Natural killer cell (primary cell): ENCODE results near the gene ZNF541. TPM values are rescaled to one million over a fixed set of nuclear protein-coding genes. Genes with fewer than 3 reads are reported as not detected.
"Not testable (repeated sequence)": the region's sequence is repeated elsewhere in the genome, so short reads cannot be mapped to it uniquely, and the experiment has no call there.

Experiments used
- ATAC-seq, 3 donors: fragments of 150-1000 bp in 2 of 3; fragments of 200-7000 bp in 1 of 3; cut with Tn5 transposase; 1 replicate in 1 of 3; 2 replicates in 2 of 3; pipeline ENCODE4 v1.10.0; 2021; ENCODE audit warnings: mild to moderate bottlenecking in 2 of 3, moderate library complexity in 2 of 3
- DNase-seq, 2 donors: peaks; one replicate each; pipeline versions ENCODE4 v3.0.0 to v3.0.0-alpha.2; 2013 to 2021; ENCODE audit warnings: mixed read lengths in 1 of 2
- H3K27ac ChIP-seq: one replicate; pipeline ENCODE4 v1.5.1; 2013; ENCODE audit warnings: mild to moderate bottlenecking, low read length
- H3K27me3 ChIP-seq: one replicate; pipeline ENCODE4 v1.6.1; 2013; ENCODE audit warnings: low read length; ENCODE audit not compliant: control insufficient read depth, insufficient read depth
- H3K36me3 ChIP-seq: one replicate; pipeline ENCODE4 v1.6.1; 2013; ENCODE audit warnings: low read length; ENCODE audit not compliant: control insufficient read depth, insufficient read depth
- H3K4me1 ChIP-seq: one replicate; pipeline ENCODE4 v1.6.1; 2013; ENCODE audit warnings: low read length; ENCODE audit not compliant: control insufficient read depth, insufficient read depth
- H3K4me3 ChIP-seq: one replicate; pipeline ENCODE4 v1.5.1; 2013; ENCODE audit warnings: low read length
- H3K9me3 ChIP-seq: one replicate; pipeline ENCODE4 v1.6.1; 2013; ENCODE audit warnings: low read length; ENCODE audit not compliant: control insufficient read depth, insufficient read depth
- H3K27ac Mint-ChIP-seq, 2 donors: one replicate each; pipeline ENCODE4 v1.8.0; 2022; ENCODE audit warnings: mild to moderate bottlenecking in 2 of 2, mixed read lengths in 2 of 2, moderate library complexity in 1 of 2
- H3K27me3 Mint-ChIP-seq, 2 donors: one replicate each; pipeline ENCODE4 v1.8.0; 2022; ENCODE audit warnings: low read depth in 2 of 2, mixed read lengths in 2 of 2
- H3K36me3 Mint-ChIP-seq: one replicate; pipeline ENCODE4 v1.8.0; 2022; ENCODE audit warnings: mixed read lengths
- H3K4me1 Mint-ChIP-seq, 2 donors: one replicate each; pipeline ENCODE4 v1.8.0; 2022; ENCODE audit warnings: mixed read lengths in 2 of 2
- H3K4me3 Mint-ChIP-seq: one replicate; pipeline ENCODE4 v1.8.0; 2022; ENCODE audit warnings: mild to moderate bottlenecking, moderate library complexity, mixed read lengths
- H3K9me3 Mint-ChIP-seq, 2 donors: one replicate each; pipeline ENCODE4 v1.8.0; 2022; ENCODE audit warnings: mixed read lengths in 2 of 2
- WGBS: methylation state at CpG from one replicate; pipeline ENCODE4 v1.1.7; 2013; ENCODE audit warnings: missing lambda C conversion rate; ENCODE audit not compliant: insufficient coverage; 5-methylcytosine and 5-hydroxymethylcytosine counted together
- intact Hi-C: fragments of 100-400 bp; cut with micrococcal nuclease; formaldehyde crosslinking; loops from one replicate; pipeline ENCODE4 v1.14.2; 2022
- total RNA-seq, 4 donors: library from RNA; stranded (reverse); fragments of 120-200 nt in 1 of 4; gene quantifications; one replicate each; pipeline versions ENCODE4 v1.2.3 to v1.2.4, GENCODE V29; 2013 to 2022
- TF ChIP-seq, protein P1 (sequence below): fragments of 200-600 bp; IDR thresholded peaks from one replicate; pipeline ENCODE4 v1.8.0; 2022; ENCODE audit warnings: antibody characterized with exemption

The ZNF541 gene
- total RNA-seq, 3 donors from 2014 or later (not counting 1 experiment from before 2014, with no cell fraction given): 1.5 to 2.0 (median 1.5) TPM

DNA sequence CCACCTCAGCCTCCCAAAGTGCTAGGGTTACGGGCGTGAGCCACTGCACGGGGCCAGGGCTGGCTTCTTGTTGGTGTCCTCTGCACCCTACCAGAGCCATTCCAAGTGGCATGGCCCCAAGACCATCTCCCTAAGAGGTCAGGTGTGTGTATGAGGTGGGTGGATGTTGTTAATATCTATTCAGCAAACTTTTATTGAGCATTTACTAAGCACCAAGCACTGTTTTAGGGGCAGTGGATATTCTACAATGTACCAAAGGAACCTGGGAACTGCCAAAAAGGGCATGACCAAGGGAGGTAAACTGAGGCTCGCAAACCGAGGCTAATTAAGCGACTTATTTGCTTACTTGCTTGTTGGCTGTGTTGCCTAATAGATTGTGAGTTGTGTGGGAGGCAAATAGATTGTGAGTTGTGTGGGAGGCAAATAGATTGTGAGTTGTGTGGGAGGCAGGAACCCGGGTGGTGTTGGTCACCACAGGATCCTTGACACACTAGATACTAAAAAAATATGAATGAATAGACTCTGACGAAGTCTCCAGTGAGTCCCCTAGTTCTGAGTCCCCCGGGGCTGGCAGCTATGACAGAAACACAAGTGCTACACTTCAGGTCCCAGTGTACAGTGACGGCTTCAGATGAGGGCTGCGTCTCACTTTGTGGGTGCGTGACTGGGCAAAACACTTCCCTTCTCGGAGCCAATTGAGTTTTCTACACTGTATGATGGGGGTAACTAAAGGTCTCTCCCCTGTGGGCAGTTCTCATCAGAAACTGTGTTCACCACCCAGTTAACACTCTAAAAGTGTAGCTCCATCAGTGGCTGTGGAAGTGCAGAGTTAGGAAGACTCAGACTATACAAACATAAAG lies 31.0 kb upstream of the ZNF541 start:
- 58% methylated on average over 13 of the region's 13 CpGs for WGBS
- Histone ChIP-seq H3K27ac (no peak overlapping the region), H3K36me3 (no peaks in the 10 kb centered on the region), H3K4me1 (peaks cover 27% of the 10 kb centered on the region), H3K4me3 (no peak overlapping the region), H3K27me3 (no peaks in the 10 kb centered on the region), H3K9me3 (no peaks in the 10 kb centered on the region)
- no peaks in the 10 kb centered on the region for H3K9me3 Mint-ChIP-seq
- H3K4me1 Mint-ChIP-seq: peaks cover 15 to 22% of the 10 kb centered on the region in 2 donors
- H3K27ac Mint-ChIP-seq: peak overlapping the region in 1 of 2 donors; percentile 57
- intact Hi-C loops: no loop called here
- TF ChIP-seq, protein P1, sequence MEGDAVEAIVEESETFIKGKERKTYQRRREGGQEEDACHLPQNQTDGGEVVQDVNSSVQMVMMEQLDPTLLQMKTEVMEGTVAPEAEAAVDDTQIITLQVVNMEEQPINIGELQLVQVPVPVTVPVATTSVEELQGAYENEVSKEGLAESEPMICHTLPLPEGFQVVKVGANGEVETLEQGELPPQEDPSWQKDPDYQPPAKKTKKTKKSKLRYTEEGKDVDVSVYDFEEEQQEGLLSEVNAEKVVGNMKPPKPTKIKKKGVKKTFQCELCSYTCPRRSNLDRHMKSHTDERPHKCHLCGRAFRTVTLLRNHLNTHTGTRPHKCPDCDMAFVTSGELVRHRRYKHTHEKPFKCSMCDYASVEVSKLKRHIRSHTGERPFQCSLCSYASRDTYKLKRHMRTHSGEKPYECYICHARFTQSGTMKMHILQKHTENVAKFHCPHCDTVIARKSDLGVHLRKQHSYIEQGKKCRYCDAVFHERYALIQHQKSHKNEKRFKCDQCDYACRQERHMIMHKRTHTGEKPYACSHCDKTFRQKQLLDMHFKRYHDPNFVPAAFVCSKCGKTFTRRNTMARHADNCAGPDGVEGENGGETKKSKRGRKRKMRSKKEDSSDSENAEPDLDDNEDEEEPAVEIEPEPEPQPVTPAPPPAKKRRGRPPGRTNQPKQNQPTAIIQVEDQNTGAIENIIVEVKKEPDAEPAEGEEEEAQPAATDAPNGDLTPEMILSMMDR: no peak
- no peaks in the 10 kb centered on the region for H3K27me3 Mint-ChIP-seq
- ATAC-seq (no peak), DNase-seq (no peak)
- peak overlapping the region; percentile 11 for H3K4me3 Mint-ChIP-seq
- no peaks in the 10 kb centered on the region for H3K36me3 Mint-ChIP-seq

DNA sequence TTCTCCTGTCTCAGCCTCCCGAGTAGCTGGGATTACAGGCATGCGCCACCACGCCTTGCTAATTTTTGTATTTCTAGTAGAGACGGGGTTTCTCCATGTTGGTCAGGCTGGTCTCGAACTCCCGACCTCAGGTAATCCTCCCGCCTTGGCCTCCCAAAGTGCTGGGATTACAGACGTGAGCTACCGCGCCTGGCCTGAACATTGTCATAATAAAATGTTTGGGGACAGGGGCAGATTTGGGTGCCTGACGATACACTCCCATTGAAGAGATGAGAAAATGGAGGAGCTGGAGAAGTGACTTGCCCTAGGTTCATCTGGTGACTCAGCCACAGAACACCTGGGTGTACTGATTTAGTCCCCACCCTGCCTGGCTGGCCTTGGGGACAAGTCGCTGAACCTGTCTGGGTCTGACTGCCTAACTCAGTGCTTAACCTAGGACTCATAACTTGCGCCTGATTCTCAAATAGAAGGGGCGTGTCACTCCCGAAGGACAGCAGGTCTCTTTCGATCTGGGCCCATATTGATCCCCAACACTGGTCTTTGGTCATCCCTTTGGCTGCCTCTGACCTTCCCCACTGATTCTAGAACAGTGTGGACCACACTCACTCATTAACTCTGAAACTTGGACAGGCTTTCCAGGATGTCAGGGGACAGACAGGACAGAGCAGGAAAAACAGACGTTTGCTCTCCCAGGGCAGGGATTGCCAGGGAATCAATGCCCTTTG lies 28.4 kb upstream of the ZNF541 start:
- H3K27me3 Mint-ChIP-seq: no peaks in the 10 kb centered on the region
- Histone ChIP-seq H3K27me3 (no peaks in the 10 kb centered on the region), H3K4me1 (peaks cover 33% of the 10 kb centered on the region), H3K27ac (no peak overlapping the region), H3K4me3 (peak overlapping the region; percentile 47), H3K36me3 (no peaks in the 10 kb centered on the region), H3K9me3 (no peaks in the 10 kb centered on the region)
- TF ChIP-seq, protein P1: no peak
- DNase-seq (no peak), ATAC-seq (no peak)
- peak overlapping the region; percentile 93 for H3K4me3 Mint-ChIP-seq
- 84% methylated on average over 17 of the region's 17 CpGs for WGBS
- no peaks in the 10 kb centered on the region for H3K36me3 Mint-ChIP-seq
- H3K9me3 Mint-ChIP-seq: no peaks in the 10 kb centered on the region
- intact Hi-C loops: loop anchor here (2.0 kb wide), 1 partner anchor 61 kb away; no protein-coding TSS in a partner anchor
- H3K4me1 Mint-ChIP-seq: peaks cover 22 to 26% of the 10 kb centered on the region in 2 donors
- peak overlapping the region; percentile 92 to 94 for H3K27ac Mint-ChIP-seq

DNA sequence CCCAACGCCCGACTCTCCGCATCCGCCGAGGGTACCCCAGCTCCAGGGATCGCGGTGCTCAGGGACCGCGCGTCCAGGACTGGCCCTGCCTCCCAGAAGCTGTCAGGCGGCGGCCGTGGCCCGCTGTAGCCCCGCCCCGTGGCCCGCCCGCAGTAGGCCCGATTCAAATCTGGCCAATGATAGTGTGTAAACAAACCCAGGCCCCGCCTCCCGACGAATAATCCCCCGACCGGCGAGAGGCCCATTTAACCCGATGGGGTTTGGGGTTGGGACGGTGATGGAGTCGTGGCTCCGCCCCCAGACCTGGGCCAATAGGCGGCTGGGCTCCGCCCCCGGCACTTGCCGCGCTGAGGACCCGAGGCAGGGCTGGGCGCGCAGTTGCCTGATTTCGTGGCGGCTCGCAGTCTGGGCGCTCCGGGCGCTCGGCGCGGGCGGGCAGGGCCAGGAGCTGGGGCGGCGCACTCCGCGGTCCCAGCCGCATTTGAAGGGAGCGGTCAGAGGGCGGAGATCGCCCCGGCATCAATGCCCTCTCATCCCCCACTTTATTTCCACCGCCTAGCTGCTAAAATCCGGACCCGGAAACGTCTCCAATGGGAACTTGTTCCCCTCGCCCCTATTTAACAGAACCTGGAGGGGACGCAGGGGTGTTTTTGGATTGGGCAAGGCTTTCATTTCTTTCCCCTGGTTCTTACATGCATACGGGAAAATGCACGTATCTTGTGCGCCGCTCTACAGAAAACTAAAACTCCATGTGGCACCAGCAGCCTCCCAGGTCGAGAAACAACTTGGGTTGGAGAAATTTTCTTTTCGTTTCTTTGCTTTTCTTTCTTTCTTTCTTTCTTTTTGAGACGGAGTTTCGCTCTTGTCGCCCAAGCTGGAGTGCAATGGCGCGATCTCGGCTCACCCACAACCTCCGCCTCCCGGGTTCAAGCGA lies 27.6 kb upstream of the ZNF541 start:
- TF ChIP-seq, protein P1: no peak
- H3K4me1 ChIP-seq: peaks cover 41% of the 10 kb centered on the region
- no peaks in the 10 kb centered on the region for H3K27me3 Mint-ChIP-seq
- peak overlapping the region; percentile 93 for H3K4me3 Mint-ChIP-seq
- 5% methylated on average over 75 of the region's 77 CpGs for WGBS
- H3K36me3 Mint-ChIP-seq: no peaks in the 10 kb centered on the region
- ATAC-seq (peak; percentile 95 to 98 (median 95)), DNase-seq (peak; percentile 96 to 100)
- H3K27ac ChIP-seq: peak overlapping the region; percentile 75
- peak overlapping the region; percentile 92 to 94 for H3K27ac Mint-ChIP-seq
- H3K27me3 ChIP-seq: no peaks in the 10 kb centered on the region
- H3K4me1 Mint-ChIP-seq: peaks cover 30 to 34% of the 10 kb centered on the region in 2 donors
- H3K9me3 Mint-ChIP-seq: no peaks in the 10 kb centered on the region
- no peaks in the 10 kb centered on the region for H3K36me3 ChIP-seq
- peak overlapping the region; percentile 54 for H3K4me3 ChIP-seq
- H3K9me3 ChIP-seq: no peaks in the 10 kb centered on the region
- intact Hi-C loops: loop anchor here (1.0 to 2.0 kb wide), 4 partner anchors 8 to 116 kb away; partner anchors contain the start of genes KPTN and NAPA

DNA sequence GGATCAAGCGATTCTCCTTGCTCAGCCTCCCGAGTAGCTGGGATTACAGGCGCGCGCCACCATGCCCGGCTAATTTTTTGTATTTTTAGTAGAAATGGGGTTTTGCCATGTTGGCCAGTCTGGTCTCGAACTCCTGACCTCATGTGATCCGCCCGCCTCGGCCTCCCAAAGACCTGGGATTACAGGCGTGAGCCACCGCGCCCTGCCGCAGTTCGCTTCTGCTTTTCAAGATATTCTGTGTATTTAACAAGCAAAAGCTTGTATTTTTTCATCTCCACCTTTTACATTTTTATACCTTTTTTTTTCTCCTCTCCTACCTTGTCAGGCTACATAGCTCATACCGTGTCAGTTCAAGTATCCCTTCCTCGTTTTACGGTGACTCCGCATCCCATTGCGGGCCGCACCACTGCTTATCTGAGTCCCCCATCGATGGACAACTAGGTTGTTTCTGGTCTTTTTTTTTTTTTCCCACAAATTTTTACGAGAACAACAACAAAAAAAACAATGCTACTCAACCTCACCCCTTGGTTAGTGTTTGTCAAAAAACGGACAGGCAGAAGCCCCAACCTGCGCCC lies 26.8 kb upstream of the ZNF541 start:
- not testable (repeated sequence) for H3K36me3 ChIP-seq, H3K27me3 Mint-ChIP-seq, H3K9me3 Mint-ChIP-seq, DNase-seq, H3K36me3 Mint-ChIP-seq, ATAC-seq, H3K9me3 ChIP-seq, H3K27me3 ChIP-seq
- H3K4me1 ChIP-seq: peaks cover 48% of the 10 kb centered on the region
- Mint-ChIP-seq H3K4me1 (peaks cover 30 to 34% of the 10 kb centered on the region in 2 donors), H3K27ac (peak overlapping the region; percentile 92 to 94), H3K4me3 (peak overlapping the region; percentile 93)
- H3K4me3 ChIP-seq: peak overlapping the region; percentile 54
- 43% methylated on average over 25 of the region's 25 CpGs for WGBS
- intact Hi-C loops: loop anchor here (1.0 to 2.0 kb wide), 4 partner anchors 9 to 115 kb away; partner anchors contain the start of genes KPTN and NAPA
- peak overlapping the region; percentile 73 for H3K27ac ChIP-seq
